HG03469 (cell line): ENCODE results near the gene ABHD6.
A peak's percentile ranks its signal among the peaks of the same experiment; 100 is the strongest.
"Not testable (repeated sequence)": the region's sequence is repeated elsewhere in the genome, so short reads cannot be mapped to it uniquely, and the experiment has no call there.

ENCODE experiments used
- ATAC-seq: cut with Tn5 transposase; IDR thresholded peaks from one replicate; pipeline ENCODE4 v1.9.1; 2021; ENCODE audit warnings: mild to moderate bottlenecking, moderate library complexity, moderate number of reproducible peaks; ENCODE audit not compliant: unreplicated experiment

Gene ABHD6

GRCh38 chr3:58317811-58318210, 80.2 kb downstream of the ABHD6 start:
- no peak for ATAC-seq

GRCh38 chr3:58321791-58322190, 84.2 kb downstream of the ABHD6 start:
- ATAC-seq, result no peak

GRCh38 chr3:58322793-58323192, 85.2 kb downstream of the ABHD6 start:
- no peak for ATAC-seq

GRCh38 chr3:58323529-58324390, 86.2 kb downstream of the ABHD6 start:
- ATAC-seq, result no peak

- no peak for ATAC-seq
These were observed 87.1 kb downstream of the ABHD6 start for GRCh38 chr3:58324391-58325390.

- ATAC-seq, result no peak
These were observed 88.0 kb downstream of the ABHD6 start for GRCh38 chr3:58325525-58325992.

- no peak for ATAC-seq
These were observed 88.8 kb downstream of the ABHD6 start for GRCh38 chr3:58326267-58326900.

- ATAC-seq, result no peak
These were observed 91.7 kb downstream of the ABHD6 start for GRCh38 chr3:58329150-58329921.

GRCh38 chr3:58329922-58330413, 92.4 kb downstream of the ABHD6 start:
- no peak for ATAC-seq

- ATAC-seq, result no peak
These were observed 94.1 kb downstream of the ABHD6 start for GRCh38 chr3:58331593-58332152.

- ATAC-seq, result peak; percentile 66
These were observed 95.1 kb downstream of the ABHD6 start, which contains the start of gene PXK for GRCh38 chr3:58332575-58333188. PXK (plus strand) TSS chr3:58332892; CDS start chr3:58332989, 97 bp downstream.

- peak; percentile 28 for ATAC-seq
These were observed 95.8 kb downstream of the ABHD6 start for GRCh38 chr3:58333206-58334012.

GRCh38 chr3:58334013-58334321, 96.4 kb downstream of the ABHD6 start:
- no peak for ATAC-seq

- no peak for ATAC-seq
These were observed 96.9 kb downstream of the ABHD6 start for GRCh38 chr3:58334506-58334884.

- no peak for ATAC-seq
These were observed 98.0 kb downstream of the ABHD6 start for GRCh38 chr3:58335652-58335947.

GRCh38 chr3:58336135-58336882, 98.7 kb downstream of the ABHD6 start:
- ATAC-seq, result no peak

GRCh38 chr3:58337190-58337589, 99.6 kb downstream of the ABHD6 start:
- ATAC-seq, result no peak

GRCh38 chr3:58339146-58339545, 101.6 kb downstream of the ABHD6 start:
- ATAC-seq, result not testable (repeated sequence)
